Left lung (tissue), 10 donors: Measurements from ENCODE around the gene CPNE4. TPM values are rescaled to one million over a fixed set of nuclear protein-coding genes. Genes with fewer than 3 reads are reported as not detected.

Experiments used
- ATAC-seq: fragments of 200-7000 bp; cut with Tn5 transposase; one replicate; pipeline ENCODE4 v1.9.1; 2020; ENCODE audit warnings: moderate library complexity
- DNase-seq, 4 donors: peaks; one replicate each; pipeline ENCODE4 v3.0.0-alpha.2; 2013 to 2020
- H3K27ac ChIP-seq, 2 donors: fragments of 200-600 bp; sonication (generic) in 1 of 2; one replicate each; pipeline versions ENCODE4 v1.5.0 to v1.8.0; 2020 to 2021
- H3K27me3 ChIP-seq, 2 donors: fragments of 200-600 bp; sonication (generic) in 1 of 2; one replicate each; pipeline versions ENCODE4 v1.5.0 to v1.8.0; 2020 to 2021
- H3K36me3 ChIP-seq, 2 donors: fragments of 200-600 bp; sonication (generic) in 1 of 2; one replicate each; pipeline versions ENCODE4 v1.5.0 to v1.8.0; 2020 to 2021
- H3K4me1 ChIP-seq, 2 donors: fragments of 200-600 bp; one replicate each; pipeline ENCODE4 v1.8.0; 2021
- H3K4me3 ChIP-seq, 2 donors: fragments of 200-600 bp; sonication (generic) in 1 of 2; one replicate each; pipeline versions ENCODE4 v1.5.0 to v1.8.0; 2020 to 2021; ENCODE audit warnings: mild to moderate bottlenecking in 1 of 2
- H3K9me3 ChIP-seq, 2 donors: fragments of 200-600 bp; sonication (generic) in 1 of 2; one replicate each; pipeline versions ENCODE4 v1.5.0 to v1.8.0; 2020 to 2021
- intact Hi-C, 2 donors: fragments of 100-400 bp; cut with DNase I; formaldehyde crosslinking; loops; one replicate each; pipeline versions ENCODE4 v1.11.2 to v1.14.2; 2022
- polyA plus RNA-seq, 6 donors: library from polyadenylated mRNA; unstranded; fragments of 120-200 nt; gene quantifications; one replicate each; pipeline ENCODE4 v1.2.1, GENCODE V29; 2013; ENCODE audit not compliant: insufficient read length in 6 of 6
- total RNA-seq, 2 donors: library from RNA; stranded (reverse); fragmentation: NEBNext Ultra II Directional; extraction: Animal tissue kit (Norgen Biotek cat#: 25700); gene quantifications; one replicate each; pipeline ENCODE4 v1.2.1, GENCODE V29; 2021
- TF ChIP-seq, protein P1 (sequence below), 2 donors: fragments of 200-600 bp; sonication (generic) in 1 of 2; IDR thresholded peaks; one replicate each; pipeline versions ENCODE4 v1.5.0 to v1.8.0; 2021; ENCODE audit warnings: antibody characterized with exemption in 2 of 2
- donor health status: DM: no; HTN: yes; CAD: no.
- donor health status: DM: no; HTN: no; CAD: no.

Gene CPNE4
- total and polyA plus RNA-seq, 8 donors: 0.24 to 2.1 (median 0.85) TPM

DNA sequence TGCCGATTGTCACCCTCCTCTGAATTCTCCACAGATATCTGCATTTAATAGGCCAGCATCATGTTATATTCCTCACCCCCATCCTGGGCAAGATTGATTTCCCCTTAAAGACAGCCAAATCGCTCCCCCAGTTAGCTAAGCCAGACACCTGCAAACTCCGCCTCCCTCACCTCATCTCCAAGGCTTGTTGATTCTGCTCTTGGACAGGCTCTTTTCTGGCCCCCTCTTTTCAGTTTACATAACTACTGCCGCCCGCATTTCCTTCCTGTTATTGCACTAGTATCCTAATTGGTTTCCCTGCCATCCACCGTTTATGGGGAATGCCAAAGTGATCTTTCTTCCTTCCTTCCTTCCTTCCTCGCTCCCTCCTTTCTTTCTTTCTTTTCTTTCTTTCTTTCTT lies 317.3 kb downstream of the CPNE4 start:
- ATAC-seq (no peak), DNase-seq (no peak)
- H3K4me3 ChIP-seq: no peak overlapping the region
- intact Hi-C loops: no loop called here
- no peak overlapping the region for H3K27ac ChIP-seq
- no peaks in the 10 kb centered on the region for H3K36me3 ChIP-seq
- H3K9me3 ChIP-seq: no peaks in the 10 kb centered on the region
- H3K4me1 ChIP-seq: no peaks in the 10 kb centered on the region
- no peaks in the 10 kb centered on the region for H3K27me3 ChIP-seq
- TF ChIP-seq, protein P1, sequence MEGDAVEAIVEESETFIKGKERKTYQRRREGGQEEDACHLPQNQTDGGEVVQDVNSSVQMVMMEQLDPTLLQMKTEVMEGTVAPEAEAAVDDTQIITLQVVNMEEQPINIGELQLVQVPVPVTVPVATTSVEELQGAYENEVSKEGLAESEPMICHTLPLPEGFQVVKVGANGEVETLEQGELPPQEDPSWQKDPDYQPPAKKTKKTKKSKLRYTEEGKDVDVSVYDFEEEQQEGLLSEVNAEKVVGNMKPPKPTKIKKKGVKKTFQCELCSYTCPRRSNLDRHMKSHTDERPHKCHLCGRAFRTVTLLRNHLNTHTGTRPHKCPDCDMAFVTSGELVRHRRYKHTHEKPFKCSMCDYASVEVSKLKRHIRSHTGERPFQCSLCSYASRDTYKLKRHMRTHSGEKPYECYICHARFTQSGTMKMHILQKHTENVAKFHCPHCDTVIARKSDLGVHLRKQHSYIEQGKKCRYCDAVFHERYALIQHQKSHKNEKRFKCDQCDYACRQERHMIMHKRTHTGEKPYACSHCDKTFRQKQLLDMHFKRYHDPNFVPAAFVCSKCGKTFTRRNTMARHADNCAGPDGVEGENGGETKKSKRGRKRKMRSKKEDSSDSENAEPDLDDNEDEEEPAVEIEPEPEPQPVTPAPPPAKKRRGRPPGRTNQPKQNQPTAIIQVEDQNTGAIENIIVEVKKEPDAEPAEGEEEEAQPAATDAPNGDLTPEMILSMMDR (IDR thresholded peaks at IDR 0.05): no peak

- no peaks in the 10 kb centered on the region for H3K4me1 ChIP-seq
These were observed 317.9 kb downstream of the CPNE4 start for GRCh38 chr3:131716943-131717342.

GRCh38 chr3:131716007-131716406 lies 318.8 kb downstream of the CPNE4 start:
- Histone ChIP-seq H3K4me1 (no peaks in the 10 kb centered on the region), H3K36me3 (no peaks in the 10 kb centered on the region), H3K4me3 (no peak overlapping the region), H3K27me3 (no peaks in the 10 kb centered on the region), H3K9me3 (no peaks in the 10 kb centered on the region), H3K27ac (no peak overlapping the region)
- DNase-seq: no peak
- no peak for ATAC-seq
- intact Hi-C loops: no loop called here
- TF ChIP-seq, protein P1 (IDR thresholded peaks at IDR 0.05): no peak

More at GRCh38 chr3:131716943-131717342, 317.9 kb downstream of the CPNE4 start:
- H3K27ac ChIP-seq: no peak overlapping the region
- no peak for ATAC-seq
- H3K9me3 ChIP-seq: no peaks in the 10 kb centered on the region
- no peaks in the 10 kb centered on the region for H3K36me3 ChIP-seq
- H3K27me3 ChIP-seq: no peaks in the 10 kb centered on the region
- TF ChIP-seq, protein P1 (IDR thresholded peaks at IDR 0.05): no peak
- DNase-seq: no peak
- no peak overlapping the region for H3K4me3 ChIP-seq
- intact Hi-C loops: no loop called here

GRCh38 chr3:131714585-131715220 lies 320.1 kb downstream of the CPNE4 start:
- ATAC-seq (no peak), DNase-seq (no peak)
- intact Hi-C loops: no loop called here
- Histone ChIP-seq H3K27ac (no peak overlapping the region), H3K27me3 (no peaks in the 10 kb centered on the region), H3K36me3 (no peaks in the 10 kb centered on the region), H3K4me3 (no peak overlapping the region), H3K9me3 (no peaks in the 10 kb centered on the region), H3K4me1 (no peaks in the 10 kb centered on the region)
- TF ChIP-seq, protein P1 (IDR thresholded peaks at IDR 0.05): no peak

DNA sequence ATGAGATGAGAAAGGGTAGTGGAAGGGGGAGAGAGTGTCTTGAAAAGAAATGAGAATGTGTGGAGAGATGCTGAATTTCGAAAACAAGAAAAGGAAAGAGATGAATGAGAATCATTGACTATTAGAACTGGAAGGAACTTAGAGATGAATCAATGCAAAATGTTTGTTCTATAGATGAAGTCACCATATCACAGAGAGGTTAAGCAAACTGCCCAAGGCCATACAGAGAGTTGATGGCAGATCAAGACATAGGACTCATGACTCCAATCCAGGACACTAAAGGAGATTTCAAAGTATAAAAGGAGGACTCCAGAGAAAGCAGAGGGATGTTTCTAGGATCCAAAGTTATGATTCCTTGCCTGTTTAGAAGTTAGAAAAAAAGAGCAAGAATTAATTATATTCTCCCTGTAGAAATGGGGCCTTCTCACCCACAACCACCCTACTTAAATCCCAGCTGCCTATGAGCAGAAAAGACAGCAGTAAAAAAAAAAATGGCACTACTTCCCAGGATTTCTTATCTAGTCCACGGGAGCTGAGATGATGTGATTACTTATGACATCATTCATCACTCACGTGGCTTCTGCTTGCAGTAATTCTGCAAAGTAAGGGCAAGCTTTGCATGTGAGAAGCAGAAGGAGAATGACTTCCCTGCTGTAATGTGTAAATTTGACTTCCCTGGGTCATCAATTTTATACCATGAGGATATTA lies 321.2 kb downstream of the CPNE4 start:
- TF ChIP-seq, protein P1 (IDR thresholded peaks at IDR 0.05): no peak
- H3K9me3 ChIP-seq: no peaks in the 10 kb centered on the region
- no peak overlapping the region for H3K27ac ChIP-seq
- H3K27me3 ChIP-seq: no peaks in the 10 kb centered on the region
- H3K4me1 ChIP-seq: no peaks in the 10 kb centered on the region
- ATAC-seq: no peak
- intact Hi-C loops: no loop called here
- H3K36me3 ChIP-seq: no peaks in the 10 kb centered on the region
- no peak for DNase-seq
- H3K4me3 ChIP-seq: no peak overlapping the region
